Activated naive CD4-positive, alpha-beta T cell treated with anti-CD3 and anti-CD28 coated beads, Interleukin-2, amount 10 ng/mL, durations not matched to agents 7 days and 5 days (primary cell): Measurements from ENCODE around the gene CKS1B.
A peak's percentile ranks its signal among the peaks of the same experiment; 100 is the strongest.

Experiments used
- CTCF ChIA-PET: fragments of 350-600 bp; sonication (Branson Sonifier 250); formaldehyde crosslinking; loops from one replicate; lab custom pipeline; 2021; ENCODE audit warnings: antibody characterized with exemption; lab: Charles Lee
- DNase-seq: peaks from one replicate; pipeline ENCODE4 v3.0.0-alpha.2; 2020
- H3K27ac Mint-ChIP-seq: one replicate; pipeline ENCODE4 v1.8.0; 2021; ENCODE audit warnings: mild to moderate bottlenecking, moderate library complexity, mixed read lengths
- H3K27me3 Mint-ChIP-seq: one replicate; pipeline ENCODE4 v1.8.0; 2021; ENCODE audit warnings: mild to moderate bottlenecking, mixed read lengths
- H3K36me3 Mint-ChIP-seq: one replicate; pipeline ENCODE4 v1.8.0; 2021; ENCODE audit warnings: mixed read lengths
- H3K4me1 Mint-ChIP-seq: one replicate; pipeline ENCODE4 v1.8.0; 2021; ENCODE audit warnings: mixed read lengths
- H3K4me3 Mint-ChIP-seq: one replicate; pipeline ENCODE4 v1.8.0; 2021; ENCODE audit warnings: mild to moderate bottlenecking, moderate library complexity, mixed read lengths
- H3K9me3 Mint-ChIP-seq: one replicate; pipeline ENCODE4 v1.8.0; 2021; ENCODE audit warnings: mixed read lengths

The CKS1B gene

DNA sequence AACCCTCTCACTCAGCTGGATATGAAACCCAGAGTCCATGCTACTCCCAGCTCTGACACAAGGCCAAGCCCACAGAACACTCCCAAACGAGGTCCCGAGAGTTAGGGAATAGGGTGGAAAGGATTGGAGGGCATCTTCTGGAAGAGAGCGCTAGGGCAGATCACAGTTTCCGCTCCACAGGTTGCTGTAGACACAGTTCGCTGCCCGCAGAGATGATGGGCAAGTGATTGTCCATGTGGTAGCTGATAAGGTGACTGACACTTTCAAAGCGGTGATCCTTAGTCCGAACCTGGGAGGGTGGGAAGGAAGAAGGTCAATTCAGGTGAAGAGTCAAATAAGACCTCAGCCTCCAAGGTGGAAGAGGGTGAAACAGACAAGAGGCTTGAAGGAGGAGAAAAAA lies 10.8 kb upstream of the CKS1B start:
- Mint-ChIP-seq H3K36me3 (peaks cover 52% of the 10 kb centered on the region), H3K27ac (peak overlapping the region; percentile 26), H3K4me1 (peaks cover 47% of the 10 kb centered on the region), H3K27me3 (no peaks in the 10 kb centered on the region), H3K4me3 (no peak overlapping the region), H3K9me3 (no peaks in the 10 kb centered on the region)
- DNase-seq, result no peak
- CTCF ChIA-PET, result interaction anchor here (1.5 kb wide), 1 partner anchor 54 kb away, joined by 6 read pairs; no protein-coding TSS in a partner anchor

GRCh38 chr1:154964359-154964758 lies 10.1 kb upstream of the CKS1B start:
- Mint-ChIP-seq H3K27ac (no peak overlapping the region), H3K36me3 (peaks cover 57% of the 10 kb centered on the region), H3K4me3 (no peak overlapping the region), H3K9me3 (no peaks in the 10 kb centered on the region), H3K4me1 (peaks cover 50% of the 10 kb centered on the region), H3K27me3 (no peaks in the 10 kb centered on the region)
- no peak for DNase-seq
- CTCF ChIA-PET, result interaction anchor here (1.5 kb wide), 1 partner anchor 53 kb away, joined by 6 read pairs; no protein-coding TSS in a partner anchor

DNA sequence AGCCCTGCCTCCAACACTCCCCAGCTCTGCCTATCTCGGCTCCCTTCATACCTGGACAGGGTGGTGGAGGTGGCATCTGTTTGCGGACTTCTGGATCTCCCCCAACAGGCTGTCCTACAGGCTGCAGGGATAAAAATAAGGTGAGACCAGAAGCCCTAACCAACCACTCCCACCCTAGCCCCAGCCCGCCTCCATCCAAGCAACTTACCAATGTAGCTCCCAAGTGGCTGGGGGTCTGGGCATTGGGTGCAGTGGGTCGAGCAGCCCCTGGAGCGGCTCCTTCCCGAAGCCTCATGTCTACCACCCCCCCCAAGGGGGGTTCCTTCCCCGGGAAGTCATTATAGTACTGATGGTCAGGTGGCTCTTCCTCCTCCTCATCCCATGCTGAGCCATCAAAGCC lies 8.4 kb upstream of the CKS1B start:
- Mint-ChIP-seq H3K27me3 (no peaks in the 10 kb centered on the region), H3K9me3 (no peaks in the 10 kb centered on the region), H3K27ac (no peak overlapping the region), H3K4me3 (no peak overlapping the region), H3K36me3 (peaks cover 54% of the 10 kb centered on the region), H3K4me1 (peaks cover 48% of the 10 kb centered on the region)
- no peak for DNase-seq
- CTCF ChIA-PET, result no interaction called here

DNA sequence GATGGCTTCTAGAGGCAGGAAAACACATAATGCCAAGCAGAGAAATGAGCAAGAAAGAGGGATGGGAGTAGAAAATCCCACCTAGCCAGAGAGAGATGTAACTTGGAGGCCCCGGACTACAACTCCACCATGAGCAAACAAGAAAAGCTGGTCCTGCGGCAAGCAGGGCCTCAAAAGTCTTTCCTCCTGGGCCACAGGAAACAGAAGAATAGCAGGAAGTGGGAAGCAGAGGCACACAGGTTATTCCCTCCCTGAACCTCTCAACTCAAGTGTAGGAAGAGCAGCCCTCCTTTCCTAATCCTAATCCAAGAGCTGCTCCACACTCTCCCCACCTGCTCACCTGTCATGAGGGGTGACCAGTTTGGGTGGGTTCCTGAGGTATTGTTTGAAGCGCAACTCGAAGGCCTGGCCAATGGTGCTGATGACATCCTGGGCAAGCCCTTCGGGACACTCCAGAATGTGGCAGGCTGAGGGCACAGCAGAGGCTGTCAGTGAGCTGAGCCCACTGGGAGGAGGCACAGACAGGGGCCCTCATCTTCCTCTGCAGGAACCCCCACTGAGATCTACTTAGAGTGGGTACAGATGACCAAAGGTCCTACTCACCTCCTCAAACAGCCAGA lies 7.0 kb upstream of the CKS1B start:
- Mint-ChIP-seq H3K27me3 (no peaks in the 10 kb centered on the region), H3K36me3 (peaks cover 58% of the 10 kb centered on the region), H3K27ac (no peak overlapping the region), H3K9me3 (no peaks in the 10 kb centered on the region), H3K4me3 (no peak overlapping the region), H3K4me1 (peaks cover 54% of the 10 kb centered on the region)
- no peak for DNase-seq
- CTCF ChIA-PET, result no interaction called here

GRCh38 chr1:154968731-154969130 lies 5.8 kb upstream of the CKS1B start:
- Mint-ChIP-seq H3K27ac (no peak overlapping the region), H3K36me3 (peaks cover 55% of the 10 kb centered on the region), H3K4me1 (peaks cover 50% of the 10 kb centered on the region), H3K4me3 (no peak overlapping the region), H3K27me3 (no peaks in the 10 kb centered on the region), H3K9me3 (no peaks in the 10 kb centered on the region)
- CTCF ChIA-PET, result no interaction called here
- no peak for DNase-seq

- peaks cover 51% of the 10 kb centered on the region for H3K36me3 Mint-ChIP-seq
- no peak for DNase-seq
- no peak overlapping the region for H3K4me3 Mint-ChIP-seq
- H3K4me1 Mint-ChIP-seq, result peaks cover 46% of the 10 kb centered on the region
- CTCF ChIA-PET, result interaction anchor here (1.3 kb wide), 1 partner anchor 116 kb away, joined by 3 read pairs; no protein-coding TSS in a partner anchor
- H3K9me3 Mint-ChIP-seq, result no peaks in the 10 kb centered on the region
- H3K27ac Mint-ChIP-seq, result peak overlapping the region; percentile 6
- no peaks in the 10 kb centered on the region for H3K27me3 Mint-ChIP-seq
These were observed 5.2 kb upstream of the CKS1B start for GRCh38 chr1:154969246-154969645.

DNA sequence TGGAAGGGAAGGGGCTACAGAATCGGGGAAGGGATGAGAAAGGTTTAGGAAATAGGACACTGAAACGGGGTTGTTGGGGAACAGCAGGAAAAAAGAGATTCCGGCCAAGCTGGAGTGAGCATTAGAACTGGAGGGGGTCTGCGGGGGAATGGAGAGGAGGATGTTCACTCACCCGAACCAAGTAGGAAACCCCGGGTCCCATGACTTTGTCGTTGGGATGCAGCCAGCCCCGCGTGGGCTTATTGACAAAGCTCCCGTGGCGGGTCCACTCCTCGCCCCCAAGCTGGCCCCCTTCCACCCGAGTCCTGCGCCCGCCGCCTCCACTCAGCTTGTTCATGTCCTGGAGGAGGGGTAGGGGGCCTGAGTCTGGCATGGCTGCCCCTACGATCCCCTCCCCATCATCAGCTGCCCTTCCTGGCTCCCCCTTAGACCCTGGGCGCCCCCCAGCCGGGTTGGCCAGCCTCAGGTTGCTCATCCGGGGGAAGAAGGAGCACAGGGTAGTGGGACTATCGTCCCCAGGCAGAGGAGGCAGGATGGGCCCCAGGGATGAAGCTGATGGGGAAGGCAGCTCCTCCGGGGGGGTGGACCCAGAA lies 4.5 kb upstream of the CKS1B start:
- H3K9me3 Mint-ChIP-seq, result no peaks in the 10 kb centered on the region
- peaks cover 48% of the 10 kb centered on the region for H3K36me3 Mint-ChIP-seq
- peaks cover 46% of the 10 kb centered on the region for H3K4me1 Mint-ChIP-seq
- no peak for DNase-seq
- CTCF ChIA-PET, result interaction anchor here (1.2 to 2.3 kb wide), 4 partner anchors 9 to 115 kb away, joined by 3 to 9 read pairs (median 6); partner anchors contain the start of genes ADAM15 and PYGO2
- no peaks in the 10 kb centered on the region for H3K27me3 Mint-ChIP-seq
- H3K27ac Mint-ChIP-seq, result peak overlapping the region; percentile 25
- H3K4me3 Mint-ChIP-seq, result no peak overlapping the region

GRCh38 chr1:154970631-154971340 lies 3.7 kb upstream of the CKS1B start, which contains the start of gene SHC1:
SHC1 (minus strand) TSS chr1:154970747; CDS start chr1:154970526, 221 bp downstream.
- Mint-ChIP-seq H3K27ac (peak within 1 kb of the TSS; percentile 74), H3K9me3 (no peaks in the 10 kb centered on the region), H3K4me3 (peak within 1 kb of the TSS; percentile 4), H3K27me3 (no peaks in the 10 kb centered on the region), H3K4me1 (peaks cover 46% of the 10 kb centered on the region), H3K36me3 (peaks cover 41% of the 10 kb centered on the region)
- CTCF ChIA-PET, result interaction anchor here (0.6 to 2.3 kb wide), 7 partner anchors 10 to 118 kb away, joined by 3 to 9 read pairs (median 5); partner anchors contain the start of genes ADAM15 and PYGO2
- DNase-seq, result peak; percentile 42

- Mint-ChIP-seq H3K4me3 (peak overlapping the region; percentile 4), H3K27me3 (no peaks in the 10 kb centered on the region), H3K4me1 (peaks cover 46% of the 10 kb centered on the region), H3K27ac (peak overlapping the region; percentile 74), H3K9me3 (no peaks in the 10 kb centered on the region), H3K36me3 (peaks cover 41% of the 10 kb centered on the region)
- CTCF ChIA-PET, result interaction anchor here (0.6 to 2.3 kb wide), 6 partner anchors 10 to 119 kb away, joined by 3 to 9 read pairs (median 5); partner anchors contain the start of gene PYGO2
- no peak for DNase-seq
These were observed 3.0 kb upstream of the CKS1B start for GRCh38 chr1:154971341-154971998.

DNA sequence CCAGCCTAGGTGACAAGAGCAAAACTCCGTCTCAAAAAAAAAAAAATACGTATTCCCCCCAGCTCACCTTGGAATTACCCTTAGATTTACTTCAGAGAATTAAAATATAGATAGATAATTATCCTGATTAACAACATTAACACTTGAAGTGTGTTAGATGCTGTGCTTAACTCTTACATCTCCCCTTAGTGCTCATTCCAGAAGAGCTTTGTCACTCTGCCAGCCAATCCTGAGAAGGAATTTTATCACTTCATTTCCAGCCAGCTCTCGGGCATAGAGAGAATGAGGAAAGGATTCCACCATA lies 2.3 kb upstream of the CKS1B start:
- DNase-seq, result no peak
- peak overlapping the region; percentile 49 for H3K4me3 Mint-ChIP-seq
- H3K27me3 Mint-ChIP-seq, result no peaks in the 10 kb centered on the region
- H3K4me1 Mint-ChIP-seq, result peaks cover 45% of the 10 kb centered on the region
- CTCF ChIA-PET, result interaction anchor here (0.7 to 2.3 kb wide), 5 partner anchors 11 to 113 kb away, joined by 3 to 9 read pairs (median 5); partner anchors contain the start of gene PYGO2
- peaks cover 38% of the 10 kb centered on the region for H3K36me3 Mint-ChIP-seq
- no peaks in the 10 kb centered on the region for H3K9me3 Mint-ChIP-seq
- H3K27ac Mint-ChIP-seq, result no peak overlapping the region

DNA sequence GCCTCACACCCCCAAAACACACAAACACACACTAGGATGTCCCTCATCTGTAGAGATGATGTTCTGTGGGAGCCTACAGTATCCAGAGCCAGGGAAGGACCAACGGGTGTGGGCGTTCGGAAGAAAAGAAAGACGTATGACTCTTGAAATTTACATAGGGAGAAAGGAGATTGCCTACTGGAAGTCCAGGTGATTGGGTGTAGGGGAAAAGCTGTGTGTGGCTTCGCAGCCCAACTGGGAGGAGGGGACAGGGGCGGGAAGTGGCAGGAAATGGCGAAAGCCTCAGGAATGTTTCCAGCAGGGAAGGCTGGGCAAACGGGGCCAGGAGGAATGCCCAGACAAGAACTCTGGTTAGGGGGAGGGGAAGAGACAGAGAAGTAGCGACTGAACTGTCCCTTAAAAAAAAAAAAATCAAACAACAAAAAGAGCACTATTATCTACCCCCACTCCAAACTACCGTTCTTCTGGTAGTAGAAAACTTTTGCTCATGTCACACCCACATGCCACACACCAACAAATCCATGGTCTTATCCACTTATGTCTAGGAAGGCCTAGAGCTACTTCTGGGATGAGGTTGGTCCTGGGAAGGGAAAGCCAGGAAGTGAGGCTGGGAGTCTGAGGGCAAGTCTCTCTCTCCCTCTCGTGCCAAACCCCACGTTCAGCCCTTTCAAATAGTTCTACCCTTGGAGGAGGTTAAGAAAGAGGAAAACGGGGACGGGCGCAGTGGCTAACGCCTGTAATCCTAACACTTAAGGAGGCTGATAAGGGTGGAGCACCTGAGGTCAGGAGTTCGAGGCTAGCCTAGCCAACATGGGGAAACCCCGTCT lies 1.8 kb upstream of the CKS1B start:
- H3K27me3 Mint-ChIP-seq, result no peaks in the 10 kb centered on the region
- H3K9me3 Mint-ChIP-seq, result no peaks in the 10 kb centered on the region
- H3K27ac Mint-ChIP-seq, result peak overlapping the region; percentile 71
- no peak for DNase-seq
- CTCF ChIA-PET, result interaction anchor here (0.7 to 2.3 kb wide), 9 partner anchors 12 to 112 kb away, joined by 3 to 9 read pairs (median 5); partner anchors contain the start of genes ADAM15, PBXIP1 and PYGO2
- peaks cover 39% of the 10 kb centered on the region for H3K4me1 Mint-ChIP-seq
- H3K36me3 Mint-ChIP-seq, result peaks cover 36% of the 10 kb centered on the region
- H3K4me3 Mint-ChIP-seq, result peak overlapping the region; percentile 49

DNA sequence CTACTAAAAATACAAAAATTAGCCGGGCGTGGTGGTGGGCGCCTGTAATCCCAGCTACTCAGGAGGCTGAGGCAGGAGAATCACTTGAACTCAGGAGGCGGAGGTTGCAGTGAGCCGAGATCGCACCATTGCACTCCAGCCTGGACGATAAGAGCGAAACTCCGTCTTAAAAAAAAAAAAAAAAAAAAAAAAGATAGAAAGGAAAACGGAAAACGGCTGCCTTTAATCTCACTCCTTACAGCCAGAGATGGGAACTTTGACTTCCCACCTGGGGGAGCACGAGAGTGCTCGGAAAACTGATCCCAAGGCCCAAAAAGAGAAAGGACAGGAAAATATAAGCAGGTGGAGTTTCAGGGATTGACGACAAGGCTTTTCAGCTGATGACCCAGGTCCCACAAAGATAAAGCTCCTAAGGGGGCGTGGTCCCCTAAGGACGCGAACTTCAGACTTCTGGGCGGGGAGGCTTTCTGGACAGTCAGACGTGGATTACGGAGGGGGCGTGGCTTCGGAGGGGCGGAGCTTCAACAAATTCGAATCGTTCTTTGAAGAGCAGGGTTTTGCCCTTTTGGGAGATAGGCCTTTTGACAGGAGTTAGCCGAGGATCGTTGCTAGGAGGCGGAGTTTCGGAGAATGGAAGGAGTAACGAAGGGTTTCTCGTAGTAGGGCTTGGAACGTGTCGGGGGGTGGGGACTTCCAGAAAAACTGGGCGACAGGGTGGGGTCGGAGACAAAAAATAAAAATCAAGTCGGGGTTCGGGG lies 958 bp upstream of the CKS1B start:
- no peak overlapping the region for H3K4me3 Mint-ChIP-seq
- peaks cover 38% of the 10 kb centered on the region for H3K36me3 Mint-ChIP-seq
- H3K27ac Mint-ChIP-seq, result peak overlapping the region; percentile 71
- CTCF ChIA-PET, result interaction anchor here (0.9 to 1.5 kb wide), 8 partner anchors 12 to 199 kb away, joined by 3 to 7 read pairs (median 3); partner anchors contain the start of genes ADAM15, KRTCAP2, PBXIP1 and PYGO2
- peaks cover 35% of the 10 kb centered on the region for H3K4me1 Mint-ChIP-seq
- no peaks in the 10 kb centered on the region for H3K9me3 Mint-ChIP-seq
- DNase-seq, result peak; percentile 97
- no peaks in the 10 kb centered on the region for H3K27me3 Mint-ChIP-seq
